Gastrocnemius medialis (tissue), 4 donors: ENCODE results near the gene KCTD19. TPM values are rescaled to one million over a fixed set of nuclear protein-coding genes. Genes with fewer than 3 reads are reported as not detected.

Source experiments
- ATAC-seq, 2 donors: fragments of 150-250 bp; one replicate each; pipeline ENCODE4 v1.9.1; 2016
- DNase-seq, 2 donors: peaks; one replicate each; pipeline ENCODE4 v3.0.0-alpha.2; 2019
- H3K27ac ChIP-seq, 4 donors: fragments of 200-600 bp; sonication (generic); 1 replicate in 1 of 4; 2 replicates in 3 of 4; pipeline ENCODE4 v1.5.1; 2016 to 2018; ENCODE audit warnings: mild to moderate bottlenecking in 2 of 4, moderate library complexity in 1 of 4
- H3K27me3 ChIP-seq, 3 donors: fragments of 200-600 bp; sonication (generic) in 2 of 3; 1 replicate in 1 of 3; 2 replicates in 2 of 3; pipeline versions ENCODE4 v1.5.1 to v1.6.0; 2016 to 2019; ENCODE audit warnings: mild to moderate bottlenecking in 1 of 3, moderate library complexity in 1 of 3
- H3K36me3 ChIP-seq, 2 donors: fragments of 200-600 bp; sonication (generic) in 1 of 2; one replicate each; pipeline ENCODE4 v1.5.1; 2017 to 2018
- H3K4me1 ChIP-seq, 2 donors: fragments of 200-600 bp; sonication (generic) in 1 of 2; one replicate each; pipeline ENCODE4 v1.5.1; 2016 to 2017; ENCODE audit warnings: mild to moderate bottlenecking in 2 of 2
- H3K4me3 ChIP-seq, 4 donors: fragments of 200-600 bp; sonication (generic) in 3 of 4; 1 replicate in 1 of 4; 2 replicates in 3 of 4; pipeline ENCODE4 v1.5.1; 2016 to 2019; ENCODE audit warnings: mild to moderate bottlenecking in 2 of 4
- H3K9me3 ChIP-seq, 3 donors: fragments of 200-600 bp; sonication (generic) in 2 of 3; 1 replicate in 1 of 3; 2 replicates in 2 of 3; pipeline ENCODE4 v1.5.1; 2016 to 2019
- POLR2A ChIP-seq, 2 donors: fragments of 450-650 bp; IDR thresholded peaks; one replicate each; pipeline ENCODE4 v1.6.1; 2017; ENCODE audit warnings: antibody characterized with exemption in 2 of 2, mild to moderate bottlenecking in 2 of 2, moderate library complexity in 2 of 2
- in situ Hi-C, 4 donors: fragments of 200-750 bp; cut with MboI; loops; one replicate each; pipeline versions ENCODE4 v1.15.0 to v1.8.0; 2017; ENCODE audit warnings: low sequenced_read_pairs in 4 of 4
- intact Hi-C: fragments of 100-400 bp; cut with DNase I; formaldehyde crosslinking; loops from one replicate; pipeline ENCODE4 v1.15.1; 2023; ENCODE audit warnings: low total_unique reads
- total RNA-seq, 4 donors: library from RNA; depleted of rRNA; stranded (reverse); fragments of >200 nt; gene quantifications; one replicate each; pipeline versions ENCODE4 v1.1.0 to v1.2.3, GENCODE V29; 2016
- TF ChIP-seq, protein P1 (sequence below), 5 experiments: fragments of 450-650 bp in 3 of 5; fragments of 200-600 bp in 2 of 5; sonication (generic) in 2 of 5; IDR thresholded peaks in 4 of 5; conservative IDR thresholded peaks in 1 of 5; 1 replicate in 4 of 5; 2 replicates in 1 of 5; pipeline ENCODE4 v1.5.1; 2016 to 2019; ENCODE audit warnings: antibody characterized with exemption in 5 of 5, mild to moderate bottlenecking in 3 of 5, moderate library complexity in 3 of 5

KCTD19 gene
- total RNA-seq, 4 donors from 2014 or later, result not detected

DNA sequence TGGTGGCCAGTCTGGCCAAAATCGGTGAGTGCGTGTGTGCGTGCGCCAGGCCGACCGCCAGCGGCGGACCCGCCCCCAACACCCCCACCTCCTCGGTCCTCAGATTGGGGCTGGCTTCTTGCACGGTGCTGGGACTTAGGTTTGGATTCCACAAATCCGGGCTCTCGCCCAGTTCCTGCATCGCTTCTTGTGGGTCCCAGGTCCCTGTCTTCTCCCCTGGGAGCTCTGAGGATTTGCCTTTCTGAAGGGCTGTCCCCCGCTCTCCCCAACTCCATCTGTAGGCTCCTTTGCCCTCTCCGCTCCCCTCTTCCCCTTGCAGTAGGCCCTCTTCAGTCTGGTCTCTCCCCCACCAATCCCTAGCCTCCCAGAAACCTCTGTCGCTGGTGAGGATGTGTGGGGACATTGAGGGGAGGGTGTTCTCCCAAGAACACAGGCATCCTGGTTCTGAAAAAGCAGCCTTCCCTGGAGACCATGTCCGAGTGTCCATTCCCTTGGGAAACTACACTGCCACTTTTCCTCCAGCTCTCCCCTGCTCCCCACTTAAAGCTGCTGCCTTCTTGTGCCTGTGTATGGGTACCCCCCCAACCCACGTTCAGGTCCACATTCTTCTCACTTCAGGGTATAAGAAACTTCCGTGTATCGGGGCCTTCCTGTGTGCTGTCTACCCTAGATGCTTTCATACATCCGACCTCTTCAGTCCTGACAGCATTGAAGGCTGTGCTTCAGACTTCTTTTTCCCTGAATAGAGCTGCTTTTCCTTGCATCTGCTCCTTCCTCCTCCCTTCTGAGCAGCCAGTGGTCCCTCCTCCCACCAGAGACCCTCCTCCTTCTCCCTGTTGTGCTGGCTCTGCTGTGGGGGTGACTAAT, 77.1 kb downstream of the KCTD19 start:
- Histone ChIP-seq H3K4me1 (peaks cover 36% of the 10 kb centered on the region in 2 donors), H3K27me3 (no peaks in the 10 kb centered on the region), H3K36me3 (no peaks in the 10 kb centered on the region), H3K4me3 (peak overlapping the region; percentile 68 to 93 (median 88)), H3K27ac (peak overlapping the region; percentile 94 to 99 (median 98)), H3K9me3 (no peaks in the 10 kb centered on the region)
- no peak for ATAC-seq
- in situ Hi-C loops, result no loop called here
- no peak for DNase-seq
- TF ChIP-seq POLR2A (IDR thresholded peaks at IDR 0.05), result no peak
- TF ChIP-seq, protein P1, sequence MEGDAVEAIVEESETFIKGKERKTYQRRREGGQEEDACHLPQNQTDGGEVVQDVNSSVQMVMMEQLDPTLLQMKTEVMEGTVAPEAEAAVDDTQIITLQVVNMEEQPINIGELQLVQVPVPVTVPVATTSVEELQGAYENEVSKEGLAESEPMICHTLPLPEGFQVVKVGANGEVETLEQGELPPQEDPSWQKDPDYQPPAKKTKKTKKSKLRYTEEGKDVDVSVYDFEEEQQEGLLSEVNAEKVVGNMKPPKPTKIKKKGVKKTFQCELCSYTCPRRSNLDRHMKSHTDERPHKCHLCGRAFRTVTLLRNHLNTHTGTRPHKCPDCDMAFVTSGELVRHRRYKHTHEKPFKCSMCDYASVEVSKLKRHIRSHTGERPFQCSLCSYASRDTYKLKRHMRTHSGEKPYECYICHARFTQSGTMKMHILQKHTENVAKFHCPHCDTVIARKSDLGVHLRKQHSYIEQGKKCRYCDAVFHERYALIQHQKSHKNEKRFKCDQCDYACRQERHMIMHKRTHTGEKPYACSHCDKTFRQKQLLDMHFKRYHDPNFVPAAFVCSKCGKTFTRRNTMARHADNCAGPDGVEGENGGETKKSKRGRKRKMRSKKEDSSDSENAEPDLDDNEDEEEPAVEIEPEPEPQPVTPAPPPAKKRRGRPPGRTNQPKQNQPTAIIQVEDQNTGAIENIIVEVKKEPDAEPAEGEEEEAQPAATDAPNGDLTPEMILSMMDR (IDR thresholded peaks at IDR 0.05 in 4 of 5, conservative IDR thresholded peaks at IDR 0.05 in 1 of 5), result peak in 1 of 5 experiments; percentile 3
- intact Hi-C loops, result loop anchor here (5.0 kb wide), 3 partner anchors 87 to 823 kb away; partner anchors contain the start of gene HSF4

- no peak for ATAC-seq
- in situ Hi-C loops, result no loop called here
- intact Hi-C loops, result loop anchor here (5.0 kb wide), 3 partner anchors 86 to 824 kb away; partner anchors contain the start of gene HSF4
These were observed 78.0 kb downstream of the KCTD19 start, which contains the start of gene SLC9A5 for GRCh38 chr16:67248401-67249177. Gene SLC9A5 (plus strand): TSS chr16:67248979. CDS start chr16:67249015, 36 bp downstream.

GRCh38 chr16:67248073-67248400, 78.5 kb downstream of the KCTD19 start:
- peak overlapping the region; percentile 68 to 93 (median 88) for H3K4me3 ChIP-seq
- H3K27me3 ChIP-seq, result no peaks in the 10 kb centered on the region
- H3K9me3 ChIP-seq, result no peaks in the 10 kb centered on the region
- no peak for TF ChIP-seq POLR2A (IDR thresholded peaks at IDR 0.05)
- TF ChIP-seq, protein P1 (IDR thresholded peaks at IDR 0.05 in 4 of 5, conservative IDR thresholded peaks at IDR 0.05 in 1 of 5), result no peak
- in situ Hi-C loops (no loop called here), intact Hi-C loops (loop anchor here (5.0 kb wide), 3 partner anchors 86 to 824 kb away; partner anchors contain the start of gene HSF4)
- DNase-seq, result no peak
- no peak for ATAC-seq
- H3K36me3 ChIP-seq, result no peaks in the 10 kb centered on the region
- peaks cover 50% of the 10 kb centered on the region in 2 donors for H3K4me1 ChIP-seq
- H3K27ac ChIP-seq, result peak overlapping the region; percentile 94 to 99 (median 98)

More at GRCh38 chr16:67248401-67249177, 78.0 kb downstream of the KCTD19 start, which contains the start of gene SLC9A5:
- H3K27ac ChIP-seq, result peak within 1 kb of the TSS; percentile 94 to 99 (median 98)
- H3K36me3 ChIP-seq, result no peaks in the 10 kb centered on the region
- DNase-seq, result peak in 1 of 2 donors; percentile 60
- no peaks in the 10 kb centered on the region for H3K9me3 ChIP-seq
- peak; percentile 60 to 79 for TF ChIP-seq POLR2A (IDR thresholded peaks at IDR 0.05)
- TF ChIP-seq, protein P1 (IDR thresholded peaks at IDR 0.05 in 4 of 5, conservative IDR thresholded peaks at IDR 0.05 in 1 of 5), result peak in 2 of 5 experiments; percentile 35 to 51
- H3K27me3 ChIP-seq, result no peaks in the 10 kb centered on the region
- H3K4me3 ChIP-seq, result peak within 1 kb of the TSS; percentile 68 to 93 (median 88)
- peaks cover 44% of the 10 kb centered on the region in 2 donors for H3K4me1 ChIP-seq

GRCh38 chr16:67247192-67248072, 79.1 kb downstream of the KCTD19 start, which contains the start of gene FHOD1:
Gene FHOD1 (minus strand): TSS chr16:67247481. CDS start chr16:67247410, 71 bp downstream.
- Histone ChIP-seq H3K4me1 (peaks cover 53 to 56% of the 10 kb centered on the region in 2 donors), H3K36me3 (no peaks in the 10 kb centered on the region), H3K27ac (peak within 1 kb of the TSS; percentile 94 to 99 (median 98)), H3K27me3 (no peaks in the 10 kb centered on the region), H3K4me3 (peak within 1 kb of the TSS; percentile 84 to 93 (median 90)), H3K9me3 (no peaks in the 10 kb centered on the region)
- peak; percentile 86 to 93 for TF ChIP-seq POLR2A (IDR thresholded peaks at IDR 0.05)
- TF ChIP-seq, protein P1 (IDR thresholded peaks at IDR 0.05 in 4 of 5, conservative IDR thresholded peaks at IDR 0.05 in 1 of 5), result peak in 1 of 5 experiments; percentile 6
- in situ Hi-C loops, result no loop called here
- intact Hi-C loops, result loop anchor here (5.0 kb wide), 3 partner anchors 85 to 825 kb away; partner anchors contain the start of gene HSF4
- ATAC-seq (peak; percentile 45 to 46), DNase-seq (peak; percentile 98 to 99)
